DND-41 (cell line): ENCODE results near the gene ATP2A2.
"Not testable (repeated sequence)": the region's sequence is repeated elsewhere in the genome, so short reads cannot be mapped to it uniquely, and the experiment has no call there.

ENCODE experiments used
- ATAC-seq: fragments of 200-7000 bp; cut with Tn5 transposase; 3 replicates; pipeline ENCODE4 v1.9.1; 2021; ENCODE audit warnings: low read depth; ENCODE audit not compliant: insufficient read depth
- DNase-seq: peaks from one replicate; pipeline ENCODE4 v3.0.0-alpha.2; 2020
- H2AFZ ChIP-seq: 2 replicates; pipeline ENCODE4 v1.6.0; 2012; ENCODE audit warnings: low read depth, low read length
- H3K27ac ChIP-seq: 2 replicates; pipeline ENCODE4 v1.5.1; 2012; ENCODE audit warnings: low read length, inconsistent platforms
- H3K27me3 ChIP-seq: fragments of 200-600 bp; sonication (generic); 2 replicates; pipeline ENCODE4 v1.6.0; 2012; ENCODE audit warnings: low read length, mild to moderate bottlenecking, inconsistent platforms; ENCODE audit not compliant: insufficient read depth, poor library complexity
- H3K36me3 ChIP-seq: 2 replicates; pipeline ENCODE4 v1.5.1; 2012; ENCODE audit warnings: low read length, inconsistent platforms; ENCODE audit not compliant: insufficient read depth
- H3K4me1 ChIP-seq: 2 replicates; pipeline ENCODE4 v1.5.1; 2012; ENCODE audit warnings: mild to moderate bottlenecking, low read length; ENCODE audit not compliant: insufficient read depth
- H3K4me2 ChIP-seq: 2 replicates; pipeline ENCODE4 v1.6.0; 2012; ENCODE audit warnings: mild to moderate bottlenecking, moderate library complexity, low read length, inconsistent platforms; ENCODE audit not compliant: insufficient read depth
- H3K4me3 ChIP-seq, 2 experiments: fragments of 200-600 bp in 1 of 2; shearing (Covaris generic) in 1 of 2; 2 replicates each; pipeline ENCODE4 v1.5.1; 2012 to 2016; ENCODE audit warnings: inconsistent platforms in 2 of 2, low read length in 2 of 2, mild to moderate bottlenecking in 2 of 2, low read depth in 1 of 2, moderate library complexity in 1 of 2
- H3K79me2 ChIP-seq: 2 replicates; pipeline ENCODE4 v1.6.0; 2012; ENCODE audit warnings: low read length, inconsistent platforms; ENCODE audit not compliant: insufficient read depth
- H3K9ac ChIP-seq: 2 replicates; pipeline ENCODE4 v1.6.0; 2012; ENCODE audit warnings: low read depth, mild to moderate bottlenecking, inconsistent platforms, low read length, moderate library complexity
- H3K9me3 ChIP-seq: 2 replicates; pipeline ENCODE4 v1.5.1; 2012; ENCODE audit warnings: low read length, moderate library complexity, mild to moderate bottlenecking, inconsistent platforms; ENCODE audit not compliant: insufficient read depth, severe bottlenecking
- H4K20me1 ChIP-seq: 2 replicates; pipeline ENCODE4 v1.6.0; 2012; ENCODE audit warnings: low read length; ENCODE audit not compliant: insufficient read depth
- EZH2 ChIP-seq: IDR thresholded peaks from 3 replicates; pipeline ENCODE4 v1.6.1; 2012; ENCODE audit warnings: borderline replicate concordance, low read depth, mild to moderate bottlenecking, moderate library complexity, low read length, inconsistent platforms; ENCODE audit not compliant: severe bottlenecking
- TF ChIP-seq, protein P1 (sequence below): IDR thresholded peaks from 2 replicates; pipeline ENCODE4 v1.5.1; 2012; ENCODE audit warnings: borderline replicate concordance, low read length, moderate library complexity, mild to moderate bottlenecking; ENCODE audit not compliant: poor library complexity, severe bottlenecking; ENCODE audit errors: extremely low read depth

The ATP2A2 gene

GRCh38 chr12:110373425-110373824 lies 92.4 kb downstream of the ATP2A2 start:
- no peaks in the 10 kb centered on the region for H3K9me3 ChIP-seq
- H3K4me1 ChIP-seq = no peaks in the 10 kb centered on the region
- H3K4me3 ChIP-seq = no peak overlapping the region
- no peak for ATAC-seq
- H2AFZ ChIP-seq = no peak overlapping the region
- H3K27me3 ChIP-seq = no peaks in the 10 kb centered on the region
- no peak for TF ChIP-seq EZH2
- TF ChIP-seq, protein P1, sequence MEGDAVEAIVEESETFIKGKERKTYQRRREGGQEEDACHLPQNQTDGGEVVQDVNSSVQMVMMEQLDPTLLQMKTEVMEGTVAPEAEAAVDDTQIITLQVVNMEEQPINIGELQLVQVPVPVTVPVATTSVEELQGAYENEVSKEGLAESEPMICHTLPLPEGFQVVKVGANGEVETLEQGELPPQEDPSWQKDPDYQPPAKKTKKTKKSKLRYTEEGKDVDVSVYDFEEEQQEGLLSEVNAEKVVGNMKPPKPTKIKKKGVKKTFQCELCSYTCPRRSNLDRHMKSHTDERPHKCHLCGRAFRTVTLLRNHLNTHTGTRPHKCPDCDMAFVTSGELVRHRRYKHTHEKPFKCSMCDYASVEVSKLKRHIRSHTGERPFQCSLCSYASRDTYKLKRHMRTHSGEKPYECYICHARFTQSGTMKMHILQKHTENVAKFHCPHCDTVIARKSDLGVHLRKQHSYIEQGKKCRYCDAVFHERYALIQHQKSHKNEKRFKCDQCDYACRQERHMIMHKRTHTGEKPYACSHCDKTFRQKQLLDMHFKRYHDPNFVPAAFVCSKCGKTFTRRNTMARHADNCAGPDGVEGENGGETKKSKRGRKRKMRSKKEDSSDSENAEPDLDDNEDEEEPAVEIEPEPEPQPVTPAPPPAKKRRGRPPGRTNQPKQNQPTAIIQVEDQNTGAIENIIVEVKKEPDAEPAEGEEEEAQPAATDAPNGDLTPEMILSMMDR = no peak
- no peak for DNase-seq
- H3K9ac ChIP-seq = no peak overlapping the region
- peaks cover 7% of the 10 kb centered on the region for H4K20me1 ChIP-seq
- no peak overlapping the region for H3K4me2 ChIP-seq
- H3K79me2 ChIP-seq = no peaks in the 10 kb centered on the region
- H3K36me3 ChIP-seq = peaks cover 77% of the 10 kb centered on the region
- H3K27ac ChIP-seq = no peak overlapping the region

DNA sequence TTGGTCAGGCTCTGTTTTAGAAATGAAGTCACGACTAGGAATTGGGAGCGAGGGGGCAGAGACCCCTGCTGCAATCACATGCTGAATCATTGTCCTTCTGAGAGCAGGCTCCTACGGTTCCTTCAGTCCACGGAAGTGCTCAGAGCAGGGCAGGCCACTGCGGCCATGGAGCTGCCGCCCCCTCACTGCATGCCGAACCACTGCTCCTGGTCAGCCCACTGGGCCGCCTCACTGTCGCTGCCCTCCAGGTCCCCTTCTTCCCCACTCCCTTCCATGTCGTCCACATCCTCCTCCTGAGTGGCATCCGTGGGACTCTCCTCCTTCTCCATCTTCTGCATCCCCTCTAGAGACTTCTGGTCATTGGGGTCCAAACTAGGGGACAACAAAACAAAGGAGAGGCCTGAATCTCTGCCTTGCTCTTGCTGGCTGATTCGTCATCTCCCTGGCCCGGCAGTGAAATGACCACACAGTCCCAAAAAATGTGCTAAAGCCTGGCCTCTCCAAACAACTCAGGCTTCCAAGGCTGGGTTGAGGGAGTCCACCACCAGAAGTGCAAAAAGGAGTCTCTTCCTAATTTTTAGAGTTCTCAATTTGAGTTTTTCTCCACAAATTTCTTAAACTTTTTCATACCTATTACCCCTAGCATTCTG lies 93.0 kb downstream of the ATP2A2 start:
- Histone ChIP-seq H3K4me3 (no peak overlapping the region), H3K27ac (no peak overlapping the region), H2AFZ (no peak overlapping the region), H3K9me3 (no peaks in the 10 kb centered on the region), H3K79me2 (no peaks in the 10 kb centered on the region), H3K9ac (no peak overlapping the region), H3K27me3 (no peaks in the 10 kb centered on the region), H4K20me1 (peaks cover 7% of the 10 kb centered on the region), H3K36me3 (peaks cover 84% of the 10 kb centered on the region), H3K4me1 (no peaks in the 10 kb centered on the region), H3K4me2 (no peak overlapping the region)
- DNase-seq = no peak
- no peak for TF ChIP-seq EZH2
- TF ChIP-seq, protein P1 = no peak
- no peak for ATAC-seq

DNA sequence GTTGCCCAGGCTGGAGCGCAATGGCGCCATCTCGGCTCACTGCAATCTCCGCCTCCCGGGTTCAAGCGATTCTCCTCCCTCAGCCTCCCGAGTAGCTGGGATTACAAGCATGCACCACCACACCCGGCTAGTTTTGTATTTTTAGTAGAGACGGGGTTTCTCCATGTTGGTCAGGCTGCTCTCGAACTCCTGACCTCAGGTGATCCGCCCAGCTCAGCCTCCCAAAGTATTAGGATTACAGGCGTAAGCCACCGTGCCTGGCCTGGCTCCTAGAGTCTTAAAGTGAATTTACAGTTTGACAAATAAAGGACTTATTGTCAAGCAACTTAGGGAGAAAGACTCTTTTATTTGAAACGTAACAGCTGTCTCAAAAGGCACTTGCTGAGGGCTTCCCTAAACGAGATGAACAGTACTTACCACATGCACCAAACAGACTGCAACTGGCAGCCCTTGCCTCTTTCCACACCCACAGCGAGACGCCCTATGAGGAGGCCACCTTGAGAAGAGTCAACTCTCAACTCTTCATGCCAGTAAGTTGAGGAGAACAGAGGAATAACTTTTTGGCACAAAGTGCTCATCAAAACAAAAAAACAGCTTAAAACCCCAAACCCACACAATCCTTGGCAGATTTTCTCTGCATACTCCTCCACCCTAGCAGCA lies 97.2 kb downstream of the ATP2A2 start:
- H4K20me1 ChIP-seq, DNase-seq, H3K9ac ChIP-seq, H3K27ac ChIP-seq, H3K27me3 ChIP-seq, H2AFZ ChIP-seq, ATAC-seq, H3K4me1 ChIP-seq, H3K9me3 ChIP-seq, H3K79me2 ChIP-seq, H3K4me3 ChIP-seq, H3K4me2 ChIP-seq: not testable (repeated sequence)
- peaks cover 94% of the 10 kb centered on the region for H3K36me3 ChIP-seq

GRCh38 chr12:110379197-110379596 lies 98.2 kb downstream of the ATP2A2 start:
- Histone ChIP-seq H3K9me3 (no peaks in the 10 kb centered on the region), H3K79me2 (0 out of 2 replicates have a peak, but pooled peaks cover 4% of the 10 kb centered on the region), H3K36me3 (peaks cover 90% of the 10 kb centered on the region), H3K4me2 (no peak overlapping the region), H3K27ac (no peak overlapping the region), H3K4me3 (no peak overlapping the region), H3K9ac (no peak overlapping the region), H4K20me1 (no peaks in the 10 kb centered on the region), H2AFZ (no peak overlapping the region), H3K4me1 (no peaks in the 10 kb centered on the region), H3K27me3 (no peaks in the 10 kb centered on the region)
- DNase-seq (no peak), ATAC-seq (no peak)
- TF ChIP-seq, protein P1 = no peak
- TF ChIP-seq EZH2 = no peak
